ENCODE measurements around the gene ITGA2B. TPM values are rescaled to one million over a fixed set of nuclear protein-coding genes. Genes with fewer than 3 reads are reported as not detected.

The ITGA2B gene
- polyA plus RNA-seq, 1 donor (not counting 4 experiments of a cell fraction or from before 2014, with no cell fraction given) = not detected

DNA sequence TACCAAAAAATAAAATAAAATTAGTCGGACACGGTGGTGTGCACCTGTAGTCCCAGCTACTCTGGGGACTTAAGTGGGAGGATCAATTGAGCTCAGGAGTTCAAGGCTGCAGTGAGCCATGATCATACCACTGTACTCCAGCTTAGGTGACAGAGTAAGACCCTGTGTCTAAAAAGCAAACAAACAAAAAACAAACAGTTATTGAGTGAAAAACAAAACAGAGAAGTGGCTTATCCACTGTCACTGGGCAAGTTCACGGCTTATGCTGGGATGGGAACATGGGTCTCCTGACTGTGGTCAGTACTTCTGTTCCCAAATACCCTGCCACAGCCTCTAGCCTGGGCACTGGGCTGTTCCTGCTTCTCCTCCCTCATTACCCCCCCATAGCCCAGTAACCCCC is 53.9 kb downstream of the ITGA2B start:
- H3K9me3 ChIP-seq (ENCODE audit: control insufficient read depth, low read depth, low read length) = no peaks in the 10 kb centered on the region
- DNase-seq (ENCODE audit: low read depth, low spot score) (no peak), FAIRE-seq (no peak)
- no peaks in the 10 kb centered on the region for H3K27me3 ChIP-seq (ENCODE audit: control insufficient read depth, extremely low read depth, insufficient read depth, low read length)
- H3K79me2 ChIP-seq (ENCODE audit: control insufficient read depth, insufficient read depth, low read length) = no peaks in the 10 kb centered on the region
- TF ChIP-seq, protein P1, sequence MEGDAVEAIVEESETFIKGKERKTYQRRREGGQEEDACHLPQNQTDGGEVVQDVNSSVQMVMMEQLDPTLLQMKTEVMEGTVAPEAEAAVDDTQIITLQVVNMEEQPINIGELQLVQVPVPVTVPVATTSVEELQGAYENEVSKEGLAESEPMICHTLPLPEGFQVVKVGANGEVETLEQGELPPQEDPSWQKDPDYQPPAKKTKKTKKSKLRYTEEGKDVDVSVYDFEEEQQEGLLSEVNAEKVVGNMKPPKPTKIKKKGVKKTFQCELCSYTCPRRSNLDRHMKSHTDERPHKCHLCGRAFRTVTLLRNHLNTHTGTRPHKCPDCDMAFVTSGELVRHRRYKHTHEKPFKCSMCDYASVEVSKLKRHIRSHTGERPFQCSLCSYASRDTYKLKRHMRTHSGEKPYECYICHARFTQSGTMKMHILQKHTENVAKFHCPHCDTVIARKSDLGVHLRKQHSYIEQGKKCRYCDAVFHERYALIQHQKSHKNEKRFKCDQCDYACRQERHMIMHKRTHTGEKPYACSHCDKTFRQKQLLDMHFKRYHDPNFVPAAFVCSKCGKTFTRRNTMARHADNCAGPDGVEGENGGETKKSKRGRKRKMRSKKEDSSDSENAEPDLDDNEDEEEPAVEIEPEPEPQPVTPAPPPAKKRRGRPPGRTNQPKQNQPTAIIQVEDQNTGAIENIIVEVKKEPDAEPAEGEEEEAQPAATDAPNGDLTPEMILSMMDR (optimal IDR thresholded peaks at IDR 0.05 in 1 of 3, IDR thresholded peaks at IDR 0.05 in 1 of 3, conservative IDR thresholded peaks at IDR 0.05 in 1 of 3; ENCODE audit: extremely low read depth in 1 of 3, insufficient read depth in 2 of 3, low read length in 3 of 3) = no peak
- no peak for TF ChIP-seq EZH2 (IDR thresholded peaks at IDR 0.05; ENCODE audit: low read length)
- H3K27ac ChIP-seq (ENCODE audit: control insufficient read depth, insufficient read depth, low read length) = no peak overlapping the region
- H3K9ac ChIP-seq (ENCODE audit: control insufficient read depth, extremely low read depth, insufficient read depth, low read length) = no peak overlapping the region
- H3K4me2 ChIP-seq (ENCODE audit: control insufficient read depth, extremely low read depth, insufficient read depth, low read depth, low read length) = no peak overlapping the region
- no peaks in the 10 kb centered on the region for H4K20me1 ChIP-seq (ENCODE audit: control insufficient read depth, extremely low read depth, insufficient read depth, low read length)
- no peaks in the 10 kb centered on the region for H3K9me1 ChIP-seq (ENCODE audit: control insufficient read depth, extremely low read depth, insufficient read depth, low read length)
- H2AFZ ChIP-seq (ENCODE audit: control insufficient read depth, low read length) = no peak overlapping the region
- no peak overlapping the region for H3K4me3 ChIP-seq (ENCODE audit: control insufficient read depth in 2 of 3, extremely low read depth in 1 of 3, insufficient read depth in 2 of 3, low read depth in 1 of 3, low read length in 3 of 3)
- dilution Hi-C loops (cut with MboI; ENCODE audit: extremely low pct_ligation_motif_present, low sequenced_read_pairs) = no loop called here
- peaks cover 3% of the 10 kb centered on the region for H3K4me1 ChIP-seq (ENCODE audit: control insufficient read depth, extremely low read depth, insufficient read depth, low read length)
- H3K36me3 ChIP-seq (ENCODE audit: control insufficient read depth in 2 of 2, extremely low read depth in 1 of 2, insufficient read depth in 2 of 2, low read length in 2 of 2) = no peaks in the 10 kb centered on the region

DNA sequence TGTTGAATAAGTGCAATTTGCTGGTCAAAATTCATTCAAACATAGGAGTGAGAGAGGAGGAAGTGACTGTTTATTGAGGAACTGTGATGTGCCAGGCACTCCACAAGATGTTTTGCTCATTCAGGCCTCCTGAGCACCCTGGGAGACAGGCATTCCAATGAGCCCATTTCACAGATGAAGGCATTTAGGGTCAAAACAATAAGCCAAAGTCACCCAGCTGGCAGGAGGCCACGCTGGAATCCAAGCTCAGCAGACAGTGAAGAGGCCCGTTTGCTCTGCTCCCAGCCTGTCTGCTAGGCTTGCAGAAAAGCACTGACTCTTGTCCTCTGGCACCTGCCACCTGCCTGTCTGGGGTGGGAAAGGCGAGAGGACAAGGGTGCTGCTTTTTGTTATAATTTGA is 54.7 kb downstream of the ITGA2B start:
- Histone ChIP-seq H3K4me1 (ENCODE audit: control insufficient read depth, extremely low read depth, insufficient read depth, low read length) (peaks cover 3% of the 10 kb centered on the region), H3K9me3 (ENCODE audit: control insufficient read depth, low read depth, low read length) (no peaks in the 10 kb centered on the region), H3K79me2 (ENCODE audit: control insufficient read depth, insufficient read depth, low read length) (no peaks in the 10 kb centered on the region), H3K9ac (ENCODE audit: control insufficient read depth, extremely low read depth, insufficient read depth, low read length) (no peak overlapping the region), H3K9me1 (ENCODE audit: control insufficient read depth, extremely low read depth, insufficient read depth, low read length) (no peaks in the 10 kb centered on the region), H3K27ac (ENCODE audit: control insufficient read depth, insufficient read depth, low read length) (no peak overlapping the region), H3K27me3 (ENCODE audit: control insufficient read depth, extremely low read depth, insufficient read depth, low read length) (no peaks in the 10 kb centered on the region), H3K4me2 (ENCODE audit: control insufficient read depth, extremely low read depth, insufficient read depth, low read depth, low read length) (no peak overlapping the region), H3K36me3 (ENCODE audit: control insufficient read depth in 2 of 2, extremely low read depth in 1 of 2, insufficient read depth in 2 of 2, low read length in 2 of 2) (no peaks in the 10 kb centered on the region), H4K20me1 (ENCODE audit: control insufficient read depth, extremely low read depth, insufficient read depth, low read length) (no peaks in the 10 kb centered on the region), H3K4me3 (ENCODE audit: control insufficient read depth in 2 of 3, extremely low read depth in 1 of 3, insufficient read depth in 2 of 3, low read depth in 1 of 3, low read length in 3 of 3) (no peak overlapping the region), H2AFZ (ENCODE audit: control insufficient read depth, low read length) (no peak overlapping the region)
- FAIRE-seq (no peak), DNase-seq (ENCODE audit: low read depth, low spot score) (no peak)
- TF ChIP-seq EZH2 (IDR thresholded peaks at IDR 0.05; ENCODE audit: low read length) = no peak
- dilution Hi-C loops (cut with MboI; ENCODE audit: extremely low pct_ligation_motif_present, low sequenced_read_pairs) = no loop called here

DNA sequence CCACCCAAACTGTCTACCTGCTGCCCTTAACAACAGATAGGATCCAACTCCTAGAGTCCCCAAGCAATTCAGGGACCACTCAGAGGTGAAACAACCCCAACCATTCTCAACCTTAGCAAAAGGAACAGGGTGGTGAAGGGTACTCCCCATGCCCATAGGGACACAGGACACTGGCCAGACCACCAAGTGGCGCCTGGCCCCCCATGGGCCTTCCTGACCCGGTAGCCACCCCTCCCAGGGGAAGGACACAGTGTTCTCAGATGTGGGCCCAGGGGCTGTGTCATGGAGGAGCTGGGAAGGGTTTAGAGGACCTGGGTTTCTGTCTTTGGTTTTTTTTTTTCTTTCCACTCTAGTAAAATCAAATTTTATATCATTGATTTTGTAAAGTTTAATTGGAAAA is 55.1 kb downstream of the ITGA2B start:
- H3K9me1 ChIP-seq (ENCODE audit: control insufficient read depth, extremely low read depth, insufficient read depth, low read length) = no peaks in the 10 kb centered on the region
- no peak overlapping the region for H2AFZ ChIP-seq (ENCODE audit: control insufficient read depth, low read length)
- H3K79me2 ChIP-seq (ENCODE audit: control insufficient read depth, insufficient read depth, low read length) = no peaks in the 10 kb centered on the region
- dilution Hi-C loops (cut with MboI; ENCODE audit: extremely low pct_ligation_motif_present, low sequenced_read_pairs) = no loop called here
- H3K27ac ChIP-seq (ENCODE audit: control insufficient read depth, insufficient read depth, low read length) = no peak overlapping the region
- no peaks in the 10 kb centered on the region for H4K20me1 ChIP-seq (ENCODE audit: control insufficient read depth, extremely low read depth, insufficient read depth, low read length)
- H3K4me1 ChIP-seq (ENCODE audit: control insufficient read depth, extremely low read depth, insufficient read depth, low read length) = peaks cover 3% of the 10 kb centered on the region
- DNase-seq (ENCODE audit: low read depth, low spot score) (no peak), FAIRE-seq (no peak)
- no peak overlapping the region for H3K9ac ChIP-seq (ENCODE audit: control insufficient read depth, extremely low read depth, insufficient read depth, low read length)
- H3K4me2 ChIP-seq (ENCODE audit: control insufficient read depth, extremely low read depth, insufficient read depth, low read depth, low read length) = no peak overlapping the region
- no peak for TF ChIP-seq EZH2 (IDR thresholded peaks at IDR 0.05; ENCODE audit: low read length)
- TF ChIP-seq, protein P1 (optimal IDR thresholded peaks at IDR 0.05 in 1 of 3, IDR thresholded peaks at IDR 0.05 in 1 of 3, conservative IDR thresholded peaks at IDR 0.05 in 1 of 3; ENCODE audit: extremely low read depth in 1 of 3, insufficient read depth in 2 of 3, low read length in 3 of 3) = no peak
- H3K36me3 ChIP-seq (ENCODE audit: control insufficient read depth in 2 of 2, extremely low read depth in 1 of 2, insufficient read depth in 2 of 2, low read length in 2 of 2) = no peaks in the 10 kb centered on the region
- H3K4me3 ChIP-seq (ENCODE audit: control insufficient read depth in 2 of 3, extremely low read depth in 1 of 3, insufficient read depth in 2 of 3, low read depth in 1 of 3, low read length in 3 of 3) = no peak overlapping the region
- H3K27me3 ChIP-seq (ENCODE audit: control insufficient read depth, extremely low read depth, insufficient read depth, low read length) = no peaks in the 10 kb centered on the region
- H3K9me3 ChIP-seq (ENCODE audit: control insufficient read depth, low read depth, low read length) = no peaks in the 10 kb centered on the region
